MM.1S (cell line): ENCODE data around the gene ABHD18.
"Not testable (repeated sequence)": the region's sequence is repeated elsewhere in the genome, so short reads cannot be mapped to it uniquely, and the experiment has no call there.

ENCODE experiments used
- EZH2 ChIP-seq: fragments of 300-600 bp; sonication (generic); optimal IDR thresholded peaks from 2 replicates; pipeline ENCODE3; 2017; ENCODE audit warnings: low read depth, mild to moderate bottlenecking, antibody characterized with exemption, low read length, mixed read lengths
- EZH2phosphoT487 ChIP-seq: fragments of 300-600 bp; sonication (generic); IDR thresholded peaks from 2 replicates; pipeline ENCODE4 v1.6.1; 2018; ENCODE audit warnings: antibody characterized with exemption, low read length
- TF ChIP-seq, protein P1 (sequence below): fragments of 300-600 bp; sonication (generic); IDR thresholded peaks from 2 replicates; pipeline ENCODE4 v1.5.1; 2016; ENCODE audit warnings: antibody characterized with exemption, low read length, mixed read lengths

GRCh38 chr4:128051229-128051628, 86.0 kb downstream of the ABHD18 start:
- TF ChIP-seq, protein P1, sequence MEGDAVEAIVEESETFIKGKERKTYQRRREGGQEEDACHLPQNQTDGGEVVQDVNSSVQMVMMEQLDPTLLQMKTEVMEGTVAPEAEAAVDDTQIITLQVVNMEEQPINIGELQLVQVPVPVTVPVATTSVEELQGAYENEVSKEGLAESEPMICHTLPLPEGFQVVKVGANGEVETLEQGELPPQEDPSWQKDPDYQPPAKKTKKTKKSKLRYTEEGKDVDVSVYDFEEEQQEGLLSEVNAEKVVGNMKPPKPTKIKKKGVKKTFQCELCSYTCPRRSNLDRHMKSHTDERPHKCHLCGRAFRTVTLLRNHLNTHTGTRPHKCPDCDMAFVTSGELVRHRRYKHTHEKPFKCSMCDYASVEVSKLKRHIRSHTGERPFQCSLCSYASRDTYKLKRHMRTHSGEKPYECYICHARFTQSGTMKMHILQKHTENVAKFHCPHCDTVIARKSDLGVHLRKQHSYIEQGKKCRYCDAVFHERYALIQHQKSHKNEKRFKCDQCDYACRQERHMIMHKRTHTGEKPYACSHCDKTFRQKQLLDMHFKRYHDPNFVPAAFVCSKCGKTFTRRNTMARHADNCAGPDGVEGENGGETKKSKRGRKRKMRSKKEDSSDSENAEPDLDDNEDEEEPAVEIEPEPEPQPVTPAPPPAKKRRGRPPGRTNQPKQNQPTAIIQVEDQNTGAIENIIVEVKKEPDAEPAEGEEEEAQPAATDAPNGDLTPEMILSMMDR, result not testable (repeated sequence)
- not testable (repeated sequence) for TF ChIP-seq EZH2phosphoT487, EZH2
